GM18951 (cell line): ENCODE results near the gene GOLGA3.
"Not testable (repeated sequence)": the region's sequence is repeated elsewhere in the genome, so short reads cannot be mapped to it uniquely, and the experiment has no call there.

Source experiments
- POLR2A ChIP-seq: IDR thresholded peaks from 4 replicates; pipeline ENCODE4 v1.6.1; 2011; ENCODE audit warnings: mild to moderate bottlenecking; ENCODE audit not compliant: insufficient read length, insufficient read depth; ENCODE audit errors: extremely low read depth
- in situ Hi-C: fragments of 300-500 bp; cut with MboI; formaldehyde crosslinking; loops from one replicate; pipeline ENCODE4 v1.12.0; 2022; ENCODE audit warnings: low sequenced_read_pairs, mixed read lengths, inconsistent platforms; ENCODE audit not compliant: unreplicated experiment

The GOLGA3 gene

GRCh38 chr12:132836795-132837331 lies 8.2 kb upstream of the GOLGA3 start:
- in situ Hi-C loops = no loop called here
- no peak for TF ChIP-seq POLR2A

- in situ Hi-C loops = not testable (repeated sequence)
Observed at GRCh38 chr12:132836230-132836629, 7.6 kb upstream of the GOLGA3 start.

GRCh38 chr12:132835076-132836025 lies 6.7 kb upstream of the GOLGA3 start:
- no peak for TF ChIP-seq POLR2A
- in situ Hi-C loops = no loop called here

- in situ Hi-C loops = no loop called here
- TF ChIP-seq POLR2A = no peak
Observed at GRCh38 chr12:132834181-132834711, 5.6 kb upstream of the GOLGA3 start.

- in situ Hi-C loops = no loop called here
- no peak for TF ChIP-seq POLR2A
Observed at GRCh38 chr12:132833341-132833740, 4.7 kb upstream of the GOLGA3 start.

- in situ Hi-C loops = no loop called here
- no peak for TF ChIP-seq POLR2A
Observed at GRCh38 chr12:132831771-132832170, 3.1 kb upstream of the GOLGA3 start.

- TF ChIP-seq POLR2A = no peak
- in situ Hi-C loops = no loop called here
Observed at GRCh38 chr12:132827763-132828703, 636 bp downstream of the GOLGA3 start.

GRCh38 chr12:132825861-132826260 lies 2.8 kb downstream of the GOLGA3 start:
- no peak for TF ChIP-seq POLR2A
- in situ Hi-C loops = no loop called here

- no peak for TF ChIP-seq POLR2A
- in situ Hi-C loops = no loop called here
Observed at GRCh38 chr12:132825089-132825488, 3.6 kb downstream of the GOLGA3 start.

GRCh38 chr12:132824053-132824452 lies 4.6 kb downstream of the GOLGA3 start:
- TF ChIP-seq POLR2A = no peak
- in situ Hi-C loops = no loop called here

GRCh38 chr12:132818562-132818961 lies 10.1 kb downstream of the GOLGA3 start:
- in situ Hi-C loops = no loop called here
- no peak for TF ChIP-seq POLR2A

GRCh38 chr12:132814232-132814631 lies 14.4 kb downstream of the GOLGA3 start:
- in situ Hi-C loops = no loop called here
- no peak for TF ChIP-seq POLR2A

- TF ChIP-seq POLR2A = no peak
Observed at GRCh38 chr12:132813443-132813842, 15.2 kb downstream of the GOLGA3 start.

More at GRCh38 chr12:132813443-132813842, 15.2 kb downstream of the GOLGA3 start:
- in situ Hi-C loops = no loop called here
